Sigmoid colon (tissue), 4 donors: ENCODE measurements around the gene KCNIP4.

Experiments
- CTCF ChIP-seq, 4 experiments: fragments of 450-650 bp in 3 of 4; fragments of 200-600 bp in 1 of 4; IDR thresholded peaks; one replicate each; pipeline ENCODE4 v1.5.1; 2016 to 2019; ENCODE audit warnings: antibody characterized with exemption in 4 of 4, mild to moderate bottlenecking in 3 of 4, moderate library complexity in 2 of 4
- EP300 ChIP-seq, 4 donors: sonication (generic); formaldehyde crosslinking; IDR thresholded peaks; one replicate each; pipeline ENCODE4 v1.6.1; 2017; ENCODE audit warnings: antibody characterized with exemption in 4 of 4
- POLR2A ChIP-seq, 2 donors: fragments of 450-650 bp; IDR thresholded peaks; one replicate each; pipeline ENCODE4 v1.6.1; 2016; ENCODE audit warnings: antibody characterized with exemption in 2 of 2, mild to moderate bottlenecking in 2 of 2, moderate library complexity in 2 of 2
- POLR2AphosphoS5 ChIP-seq, 4 donors: sonication (generic); formaldehyde crosslinking; IDR thresholded peaks; one replicate each; pipeline ENCODE4 v1.6.1; 2017; ENCODE audit warnings: antibody characterized with exemption in 4 of 4

- no peak for TF ChIP-seq POLR2AphosphoS5 (IDR thresholded peaks at IDR 0.05)
- TF ChIP-seq CTCF (IDR thresholded peaks at IDR 0.05): no peak
- no peak for TF ChIP-seq POLR2A (IDR thresholded peaks at IDR 0.05)
- TF ChIP-seq EP300 (IDR thresholded peaks at IDR 0.05): no peak
These were observed 206.2 kb downstream of the KCNIP4 start for GRCh38 chr4:21742326-21742725.
